Loucy (cell line): ENCODE results near the gene CDH4.

Experiments
- H2AFZ ChIP-seq: fragments of 200-600 bp; sonication (generic); 2 replicates; pipeline ENCODE4 v1.6.0; 2016; ENCODE audit warnings: antibody characterized with exemption, mild to moderate bottlenecking, low read length, moderate library complexity
- H3F3A ChIP-seq: fragments of 200-600 bp; 2 replicates; pipeline ENCODE4 v1.6.0; 2016; ENCODE audit warnings: antibody characterized with exemption, low read depth, mild to moderate bottlenecking
- H3K27me3 ChIP-seq: fragments of 200-600 bp; sonication (generic); 2 replicates; pipeline ENCODE4 v1.6.1; 2014; ENCODE audit warnings: low read length, mild to moderate bottlenecking; ENCODE audit not compliant: insufficient read depth, poor library complexity, severe bottlenecking
- H3K36me3 ChIP-seq: fragments of 200-600 bp; sonication (generic); 2 replicates; pipeline ENCODE4 v1.6.1; 2016; ENCODE audit warnings: low read length; ENCODE audit not compliant: insufficient read depth
- H3K4me1 ChIP-seq: fragments of 200-600 bp; sonication (generic); 2 replicates; pipeline ENCODE4 v1.5.1; 2014; ENCODE audit warnings: low read length, mild to moderate bottlenecking; ENCODE audit not compliant: insufficient read depth, poor library complexity, severe bottlenecking
- H3K4me2 ChIP-seq: fragments of 200-600 bp; sonication (generic); 2 replicates; pipeline ENCODE4 v1.6.0; 2014; ENCODE audit warnings: antibody characterized with exemption, low read length, low read depth, mild to moderate bottlenecking; ENCODE audit not compliant: poor library complexity, severe bottlenecking
- H3K4me3 ChIP-seq: fragments of 200-600 bp; sonication (generic); 2 replicates; pipeline ENCODE4 v1.5.1; 2014; ENCODE audit warnings: low read length, mild to moderate bottlenecking, mixed read lengths; ENCODE audit not compliant: poor library complexity, severe bottlenecking
- H3K79me2 ChIP-seq: fragments of 200-600 bp; sonication (generic); 2 replicates; pipeline ENCODE4 v1.6.1; 2014; ENCODE audit warnings: low read length; ENCODE audit not compliant: insufficient read depth
- H3K9ac ChIP-seq: fragments of 200-600 bp; sonication (generic); 2 replicates; pipeline ENCODE4 v1.6.0; 2014; ENCODE audit warnings: mild to moderate bottlenecking, low read depth, low read length, moderate library complexity; ENCODE audit not compliant: poor library complexity, severe bottlenecking
- H3K9me2 ChIP-seq: fragments of 200-600 bp; sonication (generic); replicated peaks from 2 replicates; pipeline ENCODE4 v1.6.1; 2016; ENCODE audit warnings: low read depth, low read length, mixed read lengths
- H3K9me3 ChIP-seq: fragments of 200-600 bp; sonication (generic); 2 replicates; pipeline ENCODE4 v1.6.1; 2014; ENCODE audit warnings: mild to moderate bottlenecking, antibody characterized with exemption, low read length, low read depth; ENCODE audit not compliant: insufficient read depth
- H4K20me1 ChIP-seq: fragments of 200-600 bp; sonication (generic); 2 replicates; pipeline ENCODE4 v1.6.0; 2014; ENCODE audit warnings: antibody characterized with exemption, low read length, mild to moderate bottlenecking; ENCODE audit not compliant: insufficient read depth, poor library complexity, severe bottlenecking
- CTCF ChIP-seq: fragments of 200-600 bp; sonication (generic); conservative IDR thresholded peaks from 2 replicates; pipeline ENCODE4 v1.5.1; 2014; ENCODE audit warnings: mild to moderate bottlenecking, antibody characterized with exemption, low read length
- EZH2phosphoT487 ChIP-seq: fragments of 200-600 bp; IDR thresholded peaks from 2 replicates; pipeline ENCODE4 v1.6.1; 2018; ENCODE audit warnings: antibody characterized with exemption, mild to moderate bottlenecking, moderate library complexity, borderline replicate concordance

The CDH4 gene

GRCh38 chr20:61770113-61770585, 518.1 kb downstream of the CDH4 start:
- no peaks in the 10 kb centered on the region for H3K79me2 ChIP-seq
- peaks cover 15% of the 10 kb centered on the region; the same call in 1 of the 2 replicates for H3K36me3 ChIP-seq
- H4K20me1 ChIP-seq: no peaks in the 10 kb centered on the region
- no peak overlapping the region for H2AFZ ChIP-seq
- TF ChIP-seq CTCF (no peak), EZH2phosphoT487 (no peak)
- H3K9me2 ChIP-seq: no peaks in the 10 kb centered on the region
- no peaks in the 10 kb centered on the region for H3F3A ChIP-seq
- no peak overlapping the region for H3K4me2 ChIP-seq
- H3K4me1 ChIP-seq: no peaks in the 10 kb centered on the region
- no peak overlapping the region for H3K4me3 ChIP-seq
- H3K9ac ChIP-seq: no peak overlapping the region
- no peaks in the 10 kb centered on the region for H3K9me3 ChIP-seq
- no peaks in the 10 kb centered on the region for H3K27me3 ChIP-seq

GRCh38 chr20:61771805-61772350, 519.8 kb downstream of the CDH4 start:
- Histone ChIP-seq H3K9me2 (no peaks in the 10 kb centered on the region), H4K20me1 (no peaks in the 10 kb centered on the region), H3K27me3 (no peaks in the 10 kb centered on the region), H3K79me2 (no peaks in the 10 kb centered on the region), H3K9ac (no peak overlapping the region), H2AFZ (no peak overlapping the region), H3K4me2 (no peak overlapping the region), H3K4me1 (no peaks in the 10 kb centered on the region), H3F3A (no peaks in the 10 kb centered on the region), H3K4me3 (no peak overlapping the region), H3K36me3 (peaks cover 22% of the 10 kb centered on the region; the same call in 1 of the 2 replicates), H3K9me3 (no peaks in the 10 kb centered on the region)
- no peak for TF ChIP-seq CTCF
- no peak for TF ChIP-seq EZH2phosphoT487

- no peaks in the 10 kb centered on the region for H3K9me2 ChIP-seq
- no peaks in the 10 kb centered on the region for H3K9me3 ChIP-seq
- H3K4me2 ChIP-seq: no peak overlapping the region
- no peaks in the 10 kb centered on the region for H3K27me3 ChIP-seq
- H3K4me3 ChIP-seq: no peak overlapping the region
- no peaks in the 10 kb centered on the region for H3F3A ChIP-seq
- no peak overlapping the region for H2AFZ ChIP-seq
- peaks cover 27% of the 10 kb centered on the region; the same call in 1 of the 2 replicates for H3K36me3 ChIP-seq
- no peaks in the 10 kb centered on the region for H3K4me1 ChIP-seq
- no peaks in the 10 kb centered on the region for H3K79me2 ChIP-seq
- no peak overlapping the region for H3K9ac ChIP-seq
- H4K20me1 ChIP-seq: no peaks in the 10 kb centered on the region
- no peak for TF ChIP-seq CTCF
- no peak for TF ChIP-seq EZH2phosphoT487
Observed at GRCh38 chr20:61772828-61773631, 521.0 kb downstream of the CDH4 start.
